Mucosa of stomach (tissue), 1 donor: ENCODE measurements around the gene NDUFB3.
"Not testable (repeated sequence)": the region's sequence is repeated elsewhere in the genome, so short reads cannot be mapped to it uniquely, and the experiment has no call there.

Experiments
- H3K27me3 ChIP-seq: one replicate; pipeline ENCODE4 v1.7.0; 2013; ENCODE audit warnings: mild to moderate bottlenecking, low read length; ENCODE audit not compliant: control insufficient read depth, insufficient read depth
- H3K36me3 ChIP-seq: one replicate; pipeline ENCODE4 v1.7.0; 2013; ENCODE audit warnings: low read length; ENCODE audit not compliant: control insufficient read depth, insufficient read depth
- H3K4me1 ChIP-seq: one replicate; pipeline ENCODE4 v1.7.0; 2013; ENCODE audit warnings: mild to moderate bottlenecking, low read length; ENCODE audit not compliant: control insufficient read depth, insufficient read depth
- H3K4me3 ChIP-seq: one replicate; pipeline ENCODE4 v1.7.0; 2013; ENCODE audit warnings: low read length
- H3K9ac ChIP-seq: one replicate; pipeline ENCODE4 v1.7.0; 2013; ENCODE audit warnings: mild to moderate bottlenecking, low read length, moderate library complexity
- H3K9me3 ChIP-seq: one replicate; pipeline ENCODE4 v1.7.0; 2013; ENCODE audit warnings: mild to moderate bottlenecking, low read length, moderate library complexity; ENCODE audit not compliant: control insufficient read depth
- donor health status: Pancreatic carcinoma.

Gene NDUFB3

DNA sequence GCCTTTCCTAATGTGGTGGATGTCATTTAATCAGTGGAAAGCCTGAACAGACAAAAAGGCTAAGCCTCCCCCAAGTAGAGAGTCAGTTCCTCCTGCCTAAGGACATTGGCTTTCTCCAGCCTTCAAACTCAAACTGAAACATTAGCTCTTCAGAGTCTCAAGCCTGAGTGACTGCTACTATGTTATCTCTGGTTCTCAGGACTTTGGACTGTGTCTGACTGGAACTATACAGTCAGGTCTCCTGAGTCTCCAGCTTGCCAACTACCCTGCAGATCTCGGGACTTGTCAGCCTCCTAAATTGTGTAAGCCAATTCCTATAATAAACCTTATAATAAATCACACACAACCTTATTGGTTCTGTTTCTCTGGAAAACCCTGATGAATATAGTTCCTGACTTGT lies 12.9 kb upstream of the NDUFB3 start:
- H3K36me3 ChIP-seq, result no peaks in the 10 kb centered on the region
- H3K9ac ChIP-seq, result no peak overlapping the region
- H3K27me3 ChIP-seq, result no peaks in the 10 kb centered on the region
- H3K4me3 ChIP-seq, result no peak overlapping the region
- H3K4me1 ChIP-seq, result peaks cover 25% of the 10 kb centered on the region
- no peaks in the 10 kb centered on the region for H3K9me3 ChIP-seq

DNA sequence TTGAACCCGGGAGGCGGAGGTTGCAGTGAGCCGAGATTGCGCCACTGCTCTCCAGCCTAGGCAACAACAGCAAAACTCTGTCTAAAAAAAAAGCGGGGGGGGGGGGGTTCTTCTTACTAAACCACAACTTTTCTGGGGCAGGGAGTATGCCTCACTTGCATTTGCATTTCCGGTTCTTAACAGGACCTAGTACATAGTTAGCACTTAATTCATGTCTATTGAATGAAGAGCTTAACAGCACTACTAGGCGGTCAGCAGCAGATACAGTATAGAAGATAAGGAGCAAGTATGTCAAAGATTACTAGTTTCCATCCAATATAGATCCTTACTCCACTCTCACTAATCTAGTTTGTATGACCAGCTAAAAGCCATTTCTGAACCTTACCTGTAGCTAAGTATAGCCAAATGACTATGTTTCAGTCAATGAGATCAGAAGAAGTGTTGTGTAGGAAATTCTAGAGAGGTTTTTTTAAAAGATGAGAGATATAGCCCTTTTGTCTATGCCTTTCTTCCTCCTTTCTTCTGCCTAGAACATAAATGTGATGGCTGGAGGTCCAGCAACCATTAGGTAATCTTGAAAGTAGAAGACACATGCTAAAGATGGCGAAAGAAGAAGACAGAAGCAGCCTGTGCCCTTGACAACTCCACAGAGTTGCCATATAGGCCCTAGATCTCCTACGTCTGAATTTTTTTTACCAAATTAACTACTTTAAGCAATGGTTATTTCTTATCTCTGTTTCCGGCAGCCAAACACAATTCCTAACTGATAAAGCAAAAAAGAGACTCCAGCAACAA lies 11.6 kb upstream of the NDUFB3 start:
- H3K9ac ChIP-seq, result no peak overlapping the region
- H3K9me3 ChIP-seq, result no peaks in the 10 kb centered on the region
- H3K4me3 ChIP-seq, result no peak overlapping the region
- no peaks in the 10 kb centered on the region for H3K36me3 ChIP-seq
- peaks cover 25% of the 10 kb centered on the region for H3K4me1 ChIP-seq
- no peaks in the 10 kb centered on the region for H3K27me3 ChIP-seq

DNA sequence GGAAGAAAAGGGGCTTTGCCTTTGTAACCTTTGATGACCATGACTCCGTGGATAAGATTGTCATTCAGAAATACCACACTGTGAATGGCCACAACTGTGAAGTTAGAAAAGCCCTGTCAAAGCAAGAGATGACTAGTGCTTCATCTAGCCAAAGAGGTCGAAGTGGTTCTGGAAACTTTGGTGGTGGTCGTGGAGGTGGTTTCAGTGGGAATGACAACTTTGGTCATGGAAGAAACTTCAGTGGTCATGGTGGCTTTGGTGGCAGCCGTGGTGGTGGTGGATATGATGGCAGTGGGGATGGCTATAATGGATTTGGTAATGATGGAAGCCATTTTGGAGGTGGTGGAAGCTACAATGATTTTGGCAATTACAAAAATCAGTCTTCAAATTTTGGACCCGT lies 8.3 kb upstream of the NDUFB3 start:
- not testable (repeated sequence) for H3K9me3 ChIP-seq, H3K36me3 ChIP-seq, H3K27me3 ChIP-seq, H3K4me3 ChIP-seq, H3K9ac ChIP-seq
- H3K4me1 ChIP-seq, result peaks cover 19% of the 10 kb centered on the region

DNA sequence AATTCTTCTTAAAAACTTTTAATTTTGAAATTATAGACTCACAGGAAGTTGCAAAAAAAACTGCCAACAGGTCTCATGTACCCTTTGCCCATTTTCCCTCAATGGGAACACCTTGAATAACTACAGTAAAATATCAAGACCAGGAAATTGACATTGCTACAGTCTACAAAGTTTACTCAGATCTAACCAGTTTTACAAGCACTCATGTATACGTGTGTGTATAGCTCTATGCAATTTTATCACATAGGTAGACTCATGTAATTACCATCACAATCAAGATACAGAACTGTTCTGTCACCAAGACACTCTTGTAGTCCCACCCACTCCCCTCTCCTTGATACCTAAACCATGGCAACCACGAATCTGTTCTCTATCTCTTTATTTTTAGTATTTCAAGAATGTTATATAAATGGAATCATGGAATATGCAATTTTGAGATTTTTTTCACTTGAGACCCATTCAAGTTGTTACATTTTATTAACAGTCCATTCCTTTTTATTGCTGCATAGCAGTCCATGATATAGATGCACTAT lies 6.9 kb upstream of the NDUFB3 start:
- Histone ChIP-seq H3K9ac (no peak overlapping the region), H3K4me1 (peaks cover 7% of the 10 kb centered on the region), H3K4me3 (no peak overlapping the region), H3K36me3 (no peaks in the 10 kb centered on the region), H3K27me3 (no peaks in the 10 kb centered on the region), H3K9me3 (no peaks in the 10 kb centered on the region)

DNA sequence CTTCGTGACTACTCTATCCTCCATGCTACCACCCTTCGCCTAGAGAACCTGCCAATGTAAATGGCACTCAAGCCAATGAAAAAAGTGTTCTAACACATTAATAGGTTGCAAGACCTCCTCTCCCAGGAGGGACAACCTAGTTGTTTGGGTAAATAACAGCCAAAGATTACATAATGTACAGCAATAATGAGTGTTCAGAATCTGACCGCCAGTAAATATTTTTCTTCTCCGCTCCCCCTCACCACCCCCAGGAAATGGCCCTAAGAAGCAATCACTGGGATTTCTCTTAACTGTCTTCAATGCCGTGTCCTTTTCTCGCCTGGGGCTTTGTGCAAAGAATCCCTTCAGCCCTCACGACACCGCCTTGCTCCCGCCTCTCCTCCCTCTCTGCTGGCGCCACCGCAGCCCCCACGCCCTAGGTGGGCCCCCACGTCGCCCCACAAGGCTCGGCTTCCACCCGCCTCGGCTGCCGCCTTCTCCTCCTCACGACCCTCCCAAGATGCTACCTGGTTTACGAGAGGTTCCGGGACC lies 788 bp upstream of the NDUFB3 start:
- peak overlapping the region; percentile 85 for H3K4me3 ChIP-seq
- no peaks in the 10 kb centered on the region for H3K9me3 ChIP-seq
- H3K9ac ChIP-seq, result peak overlapping the region; percentile 97
- no peaks in the 10 kb centered on the region for H3K27me3 ChIP-seq
- H3K36me3 ChIP-seq, result no peaks in the 10 kb centered on the region
- peaks cover 9% of the 10 kb centered on the region for H3K4me1 ChIP-seq

DNA sequence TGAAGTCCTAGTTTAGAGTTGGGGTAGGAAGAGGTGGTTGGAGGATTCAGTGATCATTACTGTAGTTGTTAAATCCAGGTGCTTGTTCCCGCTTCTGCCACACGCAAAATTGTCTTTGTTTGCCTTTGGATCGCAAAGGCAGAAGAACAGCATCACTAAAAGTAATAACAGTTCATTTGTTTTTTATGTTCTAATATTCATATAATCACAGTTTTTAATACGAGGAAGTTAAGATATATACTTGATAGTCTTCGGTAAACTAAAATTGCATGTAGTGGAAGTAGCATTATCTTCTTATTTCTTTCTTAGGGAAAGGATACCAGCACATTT lies 365 bp downstream of the NDUFB3 start:
- H3K9me3 ChIP-seq, result no peaks in the 10 kb centered on the region
- H3K4me1 ChIP-seq, result peaks cover 9% of the 10 kb centered on the region
- peak overlapping the region; percentile 97 for H3K9ac ChIP-seq
- H3K27me3 ChIP-seq, result no peaks in the 10 kb centered on the region
- H3K4me3 ChIP-seq, result peak overlapping the region; percentile 85
- no peaks in the 10 kb centered on the region for H3K36me3 ChIP-seq

DNA sequence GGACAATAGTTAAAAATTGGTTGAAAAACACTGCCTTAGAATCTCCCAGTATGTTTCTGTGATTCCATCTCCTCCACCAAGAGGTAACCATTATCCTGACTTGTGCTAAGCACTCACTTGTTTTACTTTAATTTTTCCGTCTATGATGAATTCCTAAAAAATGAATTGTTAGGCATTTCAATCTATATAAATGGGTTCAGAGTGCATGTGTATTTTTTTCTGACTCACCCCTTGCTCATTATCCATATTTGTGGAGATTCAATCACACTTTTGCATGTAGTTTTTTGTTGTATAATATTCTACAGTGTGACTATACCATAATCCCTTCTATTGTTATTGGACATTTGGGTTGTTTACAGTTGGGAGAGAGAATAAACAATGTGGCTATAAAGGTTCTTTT lies 1.3 kb downstream of the NDUFB3 start:
- H3K9me3 ChIP-seq, result no peaks in the 10 kb centered on the region
- H3K4me3 ChIP-seq, result no peak overlapping the region
- peaks cover 9% of the 10 kb centered on the region for H3K4me1 ChIP-seq
- no peaks in the 10 kb centered on the region for H3K36me3 ChIP-seq
- no peak overlapping the region for H3K9ac ChIP-seq
- no peaks in the 10 kb centered on the region for H3K27me3 ChIP-seq

DNA sequence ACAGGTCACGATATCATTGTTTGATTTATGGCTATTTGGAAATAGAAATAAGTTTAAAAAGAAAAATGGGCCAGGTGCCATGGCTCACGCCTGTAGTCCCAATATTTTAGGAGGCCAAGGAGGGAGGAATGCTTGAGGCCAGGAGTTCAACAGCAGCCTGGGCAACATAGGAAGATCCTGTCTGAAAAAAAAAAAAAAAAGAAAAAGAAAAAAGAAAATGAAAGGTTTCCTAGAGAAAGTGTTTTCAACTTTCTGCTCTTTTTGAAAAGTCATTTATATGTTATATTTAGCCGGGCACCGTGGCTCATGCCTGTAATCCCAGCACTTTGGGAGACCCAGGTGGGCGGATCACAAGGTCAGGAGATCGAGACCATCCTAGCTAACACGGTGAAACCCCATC lies 3.2 kb downstream of the NDUFB3 start:
- no peaks in the 10 kb centered on the region for H3K9me3 ChIP-seq
- H3K36me3 ChIP-seq, result no peaks in the 10 kb centered on the region
- peaks cover 9% of the 10 kb centered on the region for H3K4me1 ChIP-seq
- no peak overlapping the region for H3K9ac ChIP-seq
- H3K27me3 ChIP-seq, result no peaks in the 10 kb centered on the region
- H3K4me3 ChIP-seq, result no peak overlapping the region

DNA sequence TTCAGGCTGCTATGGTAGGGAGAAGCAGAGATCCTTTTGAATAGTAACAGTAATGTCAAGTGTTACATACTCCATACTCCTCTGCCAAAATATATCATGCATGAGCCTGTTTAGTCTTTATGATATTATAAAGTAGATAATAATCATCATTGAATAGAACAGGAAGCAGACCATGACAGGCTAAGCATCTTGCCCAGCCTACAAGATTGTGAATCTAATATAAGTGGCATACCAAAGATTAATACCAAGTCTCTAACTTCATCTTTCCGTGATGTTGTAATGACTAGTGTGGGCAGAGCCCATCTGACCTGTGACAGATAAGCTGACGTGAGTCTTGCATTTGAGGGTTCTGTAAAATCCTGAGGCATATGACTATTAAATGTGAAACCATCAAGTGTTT lies 13.1 kb downstream of the NDUFB3 start:
- no peak overlapping the region for H3K4me3 ChIP-seq
- no peak overlapping the region for H3K9ac ChIP-seq
- no peaks in the 10 kb centered on the region for H3K27me3 ChIP-seq
- H3K4me1 ChIP-seq, result peaks cover 4% of the 10 kb centered on the region
- H3K9me3 ChIP-seq, result no peaks in the 10 kb centered on the region
- no peaks in the 10 kb centered on the region for H3K36me3 ChIP-seq

DNA sequence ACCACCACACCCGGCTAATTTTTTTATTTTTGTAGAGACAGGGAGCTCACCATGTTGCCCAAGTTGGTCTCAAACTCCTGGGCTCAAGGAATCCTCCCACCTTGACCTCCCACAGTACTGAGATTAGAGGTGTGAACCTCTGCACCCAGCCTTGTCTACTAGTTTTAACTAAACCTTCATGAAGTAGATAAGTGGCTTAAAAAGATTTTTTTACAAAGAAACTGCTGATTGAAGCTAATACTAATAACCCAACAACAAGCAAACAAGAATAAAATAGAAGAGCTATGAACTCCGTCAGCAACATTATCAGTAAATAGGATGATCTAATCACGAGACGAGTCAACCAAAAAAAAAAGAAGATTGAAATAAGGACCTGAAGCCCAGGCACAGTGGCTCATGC lies 18.8 kb downstream of the NDUFB3 start:
- H3K4me3 ChIP-seq, result no peak overlapping the region
- H3K9ac ChIP-seq, result no peak overlapping the region
- no peaks in the 10 kb centered on the region for H3K36me3 ChIP-seq
- no peaks in the 10 kb centered on the region for H3K4me1 ChIP-seq
- no peaks in the 10 kb centered on the region for H3K27me3 ChIP-seq
- no peaks in the 10 kb centered on the region for H3K9me3 ChIP-seq

DNA sequence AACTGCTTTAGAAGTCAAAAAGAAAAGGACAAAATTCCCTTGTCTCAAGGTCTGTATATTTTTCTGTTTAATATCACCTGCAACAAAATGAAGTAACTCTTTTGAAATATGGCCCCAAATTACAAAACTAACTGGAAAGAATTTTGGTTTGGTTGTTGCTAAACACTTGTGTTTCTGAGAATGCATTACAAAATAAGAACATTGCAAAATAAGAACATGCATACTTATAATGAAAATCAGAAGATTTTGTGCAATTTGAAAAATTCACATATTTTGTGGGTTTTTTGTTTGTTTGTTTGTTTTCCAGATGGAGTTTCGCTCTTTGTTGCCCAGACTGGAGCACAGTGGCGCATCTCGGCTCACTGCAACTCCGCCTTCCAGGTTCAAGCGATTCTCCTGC lies 21.8 kb downstream of the NDUFB3 start:
- Histone ChIP-seq H3K4me1 (no peaks in the 10 kb centered on the region), H3K36me3 (no peaks in the 10 kb centered on the region), H3K9me3 (no peaks in the 10 kb centered on the region), H3K9ac (no peak overlapping the region), H3K27me3 (no peaks in the 10 kb centered on the region), H3K4me3 (no peak overlapping the region)

DNA sequence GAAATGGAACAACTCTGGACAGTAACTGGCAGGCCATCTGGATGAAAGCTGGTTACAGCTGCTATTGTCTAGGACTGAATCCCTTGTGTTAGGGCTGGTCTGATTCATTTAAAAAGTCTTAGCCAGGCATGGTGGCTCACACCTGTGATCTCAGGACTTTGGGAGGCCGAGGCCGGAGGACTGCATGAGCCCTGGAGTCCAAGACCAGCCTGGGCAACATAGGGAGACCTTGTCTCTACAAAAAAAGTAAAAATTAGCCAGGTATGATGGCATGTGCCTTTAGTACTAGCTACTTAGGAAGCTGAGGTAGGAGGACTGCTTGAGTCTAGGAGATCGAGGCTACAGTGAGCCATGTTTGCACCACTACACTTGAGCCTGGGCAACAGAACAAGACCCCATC lies 28.7 kb downstream of the NDUFB3 start:
- Histone ChIP-seq H3K4me1 (no peaks in the 10 kb centered on the region), H3K9me3 (no peaks in the 10 kb centered on the region), H3K9ac (no peak overlapping the region), H3K4me3 (no peak overlapping the region), H3K36me3 (no peaks in the 10 kb centered on the region), H3K27me3 (no peaks in the 10 kb centered on the region)
